ENCODE measurements around the gene PIEZO1.

PIEZO1 gene

GRCh38 chr16:88764913-88765349, 20.1 kb downstream of the PIEZO1 start:
- FAIRE-seq, result no peak

- no peak for FAIRE-seq
Observed at GRCh38 chr16:88764080-88764479, 20.9 kb downstream of the PIEZO1 start.

GRCh38 chr16:88763502-88764053, 21.4 kb downstream of the PIEZO1 start:
- FAIRE-seq, result no peak

- no peak for FAIRE-seq
Observed at GRCh38 chr16:88762941-88763340, 22.1 kb downstream of the PIEZO1 start.

- no peak for FAIRE-seq
Observed at GRCh38 chr16:88762258-88762870, 22.7 kb downstream of the PIEZO1 start.

- FAIRE-seq, result no peak
Observed at GRCh38 chr16:88761830-88762229, 23.2 kb downstream of the PIEZO1 start.

GRCh38 chr16:88761143-88761534, 23.9 kb downstream of the PIEZO1 start:
- FAIRE-seq, result no peak

GRCh38 chr16:88760424-88761142, 24.4 kb downstream of the PIEZO1 start:
- FAIRE-seq, result no peak

- no peak for FAIRE-seq
Observed at GRCh38 chr16:88759976-88760350, 25.1 kb downstream of the PIEZO1 start.

- no peak for FAIRE-seq
Observed at GRCh38 chr16:88759245-88759975, 25.6 kb downstream of the PIEZO1 start.

- no peak for FAIRE-seq
Observed at GRCh38 chr16:88758944-88759244, 26.1 kb downstream of the PIEZO1 start.

GRCh38 chr16:88758227-88758943, 26.6 kb downstream of the PIEZO1 start:
- FAIRE-seq, result no peak

GRCh38 chr16:88755745-88756443, 29.1 kb downstream of the PIEZO1 start:
- FAIRE-seq, result no peak

- FAIRE-seq, result no peak
Observed at GRCh38 chr16:88754912-88755744, 29.9 kb downstream of the PIEZO1 start.

- FAIRE-seq, result no peak
Observed at GRCh38 chr16:88754109-88754911, 30.7 kb downstream of the PIEZO1 start.

GRCh38 chr16:88753602-88754001, 31.4 kb downstream of the PIEZO1 start:
- no peak for FAIRE-seq

- no peak for FAIRE-seq
Observed at GRCh38 chr16:88753191-88753590, 31.8 kb downstream of the PIEZO1 start.

GRCh38 chr16:88752386-88753002, 32.5 kb downstream of the PIEZO1 start:
- FAIRE-seq, result no peak

- no peak for FAIRE-seq
Observed at GRCh38 chr16:88750854-88751253, 34.2 kb downstream of the PIEZO1 start.

- FAIRE-seq, result no peak
Observed at GRCh38 chr16:88749358-88749757, 35.7 kb downstream of the PIEZO1 start.

Measured in A204.1 (cell line).